HG02981 (cell line): ENCODE measurements around the gene CACNA1C.

ENCODE experiments used
- ATAC-seq: cut with Tn5 transposase; IDR thresholded peaks from one replicate; pipeline ENCODE4 v1.9.1; 2021; ENCODE audit warnings: mild to moderate bottlenecking, moderate library complexity; ENCODE audit not compliant: unreplicated experiment

Gene CACNA1C

GRCh38 chr12:2136901-2137300 lies 84.1 kb downstream of the CACNA1C start:
- no peak for ATAC-seq

- no peak for ATAC-seq
Observed at GRCh38 chr12:2137711-2138110, 84.9 kb downstream of the CACNA1C start.

DNA sequence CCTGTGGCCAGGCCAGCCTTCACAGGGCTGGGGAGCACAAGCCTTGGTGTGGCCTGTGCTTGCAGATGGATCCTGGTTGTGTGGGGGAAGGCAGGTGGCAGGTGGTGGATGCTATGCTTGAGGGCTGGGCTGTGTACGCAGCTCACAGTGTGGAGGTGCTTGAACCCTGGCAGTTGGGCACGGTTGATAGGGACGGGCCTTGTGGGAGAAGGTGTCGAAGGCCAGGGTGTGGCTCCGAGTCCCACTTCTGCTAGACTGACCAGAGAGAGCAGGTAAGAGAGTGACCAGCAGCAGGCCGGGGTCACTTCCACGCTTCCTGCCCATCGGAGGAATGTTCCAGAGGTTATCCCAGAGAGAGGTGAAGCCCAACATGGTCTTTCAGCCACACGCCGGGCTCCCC lies 85.5 kb downstream of the CACNA1C start:
- ATAC-seq = no peak

- ATAC-seq = no peak
Observed at GRCh38 chr12:2138871-2139308, 86.1 kb downstream of the CACNA1C start.

DNA sequence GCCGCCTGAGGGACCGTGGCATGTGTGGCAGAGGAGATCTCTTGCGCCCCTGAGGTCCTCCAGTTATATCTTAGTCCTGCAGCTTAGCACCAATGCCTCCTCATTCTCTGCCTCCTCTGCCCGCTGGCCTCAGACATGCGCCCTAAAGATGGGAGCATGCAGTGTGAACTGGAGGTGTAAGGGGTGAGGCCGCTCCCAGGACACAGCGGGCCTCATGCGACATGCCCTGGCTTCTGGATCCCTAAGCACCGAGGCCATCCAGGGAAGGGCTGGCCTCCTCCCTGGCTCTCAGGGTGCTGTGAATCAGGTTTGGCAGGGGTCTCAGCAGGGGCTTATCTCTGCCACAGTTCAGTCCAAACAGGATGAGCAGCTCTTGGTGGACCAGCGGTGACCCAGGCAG lies 86.9 kb downstream of the CACNA1C start:
- no peak for ATAC-seq

- no peak for ATAC-seq
Observed at GRCh38 chr12:2140858-2141519, 88.2 kb downstream of the CACNA1C start.

DNA sequence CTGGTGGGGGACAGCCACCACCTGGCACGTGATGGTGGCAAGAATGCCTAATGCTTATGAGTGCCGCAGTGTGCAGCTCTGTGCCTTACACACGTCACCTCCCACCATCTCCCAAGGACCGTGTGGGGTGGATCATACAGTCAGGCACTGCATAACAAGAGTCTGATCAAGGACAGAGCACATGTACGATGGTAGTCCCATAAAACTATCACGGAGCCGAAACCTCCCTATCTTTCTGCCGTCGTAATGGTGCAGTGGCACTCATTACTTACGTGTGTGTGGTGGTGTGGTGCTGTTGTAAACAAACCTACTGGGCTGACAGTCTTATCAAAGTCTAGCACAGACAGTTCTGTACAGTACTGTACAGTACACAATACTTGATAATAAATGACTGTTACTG lies 89.3 kb downstream of the CACNA1C start:
- no peak for ATAC-seq

DNA sequence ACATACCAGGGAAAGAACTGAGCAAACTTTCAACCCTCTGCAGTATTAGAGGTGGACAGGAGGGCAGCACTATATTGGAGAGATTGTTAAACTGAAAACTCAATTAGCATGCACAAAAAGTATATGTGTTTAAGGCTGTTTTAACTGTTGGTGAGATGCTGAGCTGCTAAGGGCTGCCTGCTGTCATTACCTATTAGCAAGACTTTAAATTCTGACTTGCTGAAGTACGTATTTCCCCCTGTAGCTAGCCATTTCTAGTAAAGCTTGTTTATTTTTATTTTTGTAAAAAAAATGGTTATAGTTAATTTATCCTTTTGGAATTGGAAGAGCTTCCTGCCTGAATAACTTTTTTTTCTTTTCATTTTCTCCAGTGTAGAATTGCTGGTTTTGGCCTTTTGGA lies 92.2 kb downstream of the CACNA1C start:
- ATAC-seq = no peak

DNA sequence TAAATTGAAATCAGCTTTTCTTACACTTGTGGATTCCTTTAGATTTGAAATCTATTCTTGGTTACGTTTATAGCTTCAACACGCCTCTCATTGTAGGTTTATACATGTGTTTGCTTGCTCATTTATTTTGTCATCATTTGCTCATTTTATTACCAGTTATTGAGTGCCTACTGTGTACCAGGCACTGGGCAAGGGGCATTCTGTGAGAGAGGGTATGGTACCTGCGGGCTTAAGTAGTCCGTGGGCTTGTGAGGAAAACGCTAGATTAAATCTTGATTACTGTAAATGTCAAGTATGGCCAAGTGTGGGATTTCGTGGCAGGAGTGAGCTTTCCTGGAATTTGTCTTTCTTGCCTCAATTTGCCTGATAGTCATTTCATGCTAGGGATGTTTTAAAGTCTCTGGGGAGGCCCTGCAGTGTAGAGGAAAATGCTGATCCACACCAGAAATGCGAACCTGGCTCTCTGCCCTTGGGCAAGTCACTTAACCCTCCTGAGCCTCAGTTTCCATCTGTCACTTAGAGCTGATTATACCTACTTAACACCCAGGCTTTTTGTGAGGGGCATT lies 92.7 kb downstream of the CACNA1C start:
- no peak for ATAC-seq

- ATAC-seq = no peak
Observed at GRCh38 chr12:2147335-2147734, 94.5 kb downstream of the CACNA1C start.

GRCh38 chr12:2149091-2149490 lies 96.3 kb downstream of the CACNA1C start:
- ATAC-seq = no peak

DNA sequence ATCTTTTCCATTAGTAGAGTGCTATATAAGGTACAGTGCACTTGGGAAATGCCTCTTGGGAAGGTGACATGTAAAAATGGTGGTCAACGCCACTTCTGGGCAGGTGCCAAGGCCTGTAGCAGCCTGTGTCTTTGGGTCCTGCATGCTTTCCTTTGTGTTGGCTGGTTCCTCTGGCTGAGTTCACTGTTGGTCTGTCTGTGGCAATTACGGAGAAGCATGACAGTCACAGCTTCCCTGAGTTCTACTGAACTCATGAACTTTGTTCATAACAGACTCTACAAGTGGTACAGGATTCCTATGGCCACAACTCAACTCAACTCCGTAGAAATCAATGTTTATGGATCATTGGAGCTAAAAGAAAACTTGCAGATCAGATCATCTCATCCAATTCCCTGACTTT lies 98.0 kb downstream of the CACNA1C start:
- ATAC-seq = no peak

GRCh38 chr12:2151391-2151790 lies 98.6 kb downstream of the CACNA1C start:
- no peak for ATAC-seq

DNA sequence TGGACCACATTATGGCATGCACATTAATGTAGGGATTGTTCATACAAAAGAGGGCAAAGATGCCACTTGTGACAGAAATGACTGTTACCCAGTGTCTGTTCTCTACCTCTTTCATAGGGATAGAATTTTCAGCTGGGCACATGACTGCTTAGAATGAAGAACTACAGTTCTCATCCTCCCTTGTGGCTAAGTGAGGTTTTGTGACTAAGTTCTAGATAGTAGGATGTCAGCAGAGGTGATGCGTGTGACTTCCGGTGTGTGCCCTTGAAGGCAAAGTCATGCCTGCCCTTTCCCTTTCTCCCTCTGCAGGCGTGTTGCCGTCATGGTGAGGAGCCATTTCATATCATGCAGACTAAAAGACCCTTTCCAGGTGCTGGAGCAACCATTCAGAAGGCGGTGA lies 99.3 kb downstream of the CACNA1C start:
- ATAC-seq = no peak

GRCh38 chr12:2154050-2154449 lies 101.3 kb downstream of the CACNA1C start:
- no peak for ATAC-seq

GRCh38 chr12:2154521-2154920 lies 101.7 kb downstream of the CACNA1C start:
- no peak for ATAC-seq

GRCh38 chr12:2156333-2156732 lies 103.5 kb downstream of the CACNA1C start:
- ATAC-seq = no peak

GRCh38 chr12:2160043-2160442 lies 107.3 kb downstream of the CACNA1C start:
- ATAC-seq = no peak

DNA sequence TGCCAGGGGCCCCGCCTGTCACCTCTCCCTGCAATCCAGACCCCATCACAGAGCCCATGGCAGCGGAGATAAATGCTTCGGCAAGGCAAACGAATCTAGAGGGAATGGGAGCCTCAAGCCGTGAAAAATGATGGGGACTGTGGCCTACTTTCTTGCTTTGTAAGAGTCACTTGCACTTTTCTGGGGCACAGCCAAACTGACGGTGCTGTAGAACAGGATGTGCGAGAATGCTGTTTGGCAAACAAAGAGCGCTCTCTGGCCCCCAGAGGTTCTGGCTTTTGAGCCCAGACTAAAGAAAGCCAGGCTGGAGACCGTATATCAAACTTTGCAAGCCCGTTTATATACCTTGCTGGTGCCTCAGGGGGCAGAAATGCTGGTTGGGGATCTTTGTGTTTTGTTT lies 108.7 kb downstream of the CACNA1C start:
- ATAC-seq = no peak

GRCh38 chr12:2163177-2163941 lies 110.6 kb downstream of the CACNA1C start:
- no peak for ATAC-seq

GRCh38 chr12:2165021-2165420 lies 112.2 kb downstream of the CACNA1C start:
- ATAC-seq = no peak

GRCh38 chr12:2165927-2166326 lies 113.1 kb downstream of the CACNA1C start:
- no peak for ATAC-seq
